HG02885 (cell line): ENCODE results near the gene TSNAX.

Experiments
- ATAC-seq: cut with Tn5 transposase; IDR thresholded peaks from one replicate; pipeline ENCODE4 v1.9.1; 2021; ENCODE audit warnings: mild to moderate bottlenecking; ENCODE audit not compliant: unreplicated experiment, poor library complexity

The TSNAX gene

DNA sequence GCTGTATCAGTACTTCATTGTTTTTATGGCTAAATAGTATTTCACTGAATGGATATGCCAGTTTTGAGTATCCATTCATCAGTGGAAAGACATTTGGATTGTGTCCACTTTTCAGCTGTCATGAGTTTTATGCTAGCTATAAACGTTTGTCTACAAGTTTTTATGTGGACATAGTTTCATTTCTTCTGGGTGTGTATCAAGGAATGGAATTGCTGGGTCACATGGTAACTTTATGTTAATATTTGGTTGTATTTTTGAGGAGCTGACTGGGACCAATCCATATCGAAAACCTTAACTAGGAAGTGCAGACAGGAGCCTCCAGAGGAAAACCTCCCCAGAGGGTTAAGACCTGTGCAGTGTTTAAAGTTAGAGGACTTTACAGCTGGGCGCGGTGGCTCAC lies 66.3 kb downstream of the TSNAX start:
- no peak for ATAC-seq

DNA sequence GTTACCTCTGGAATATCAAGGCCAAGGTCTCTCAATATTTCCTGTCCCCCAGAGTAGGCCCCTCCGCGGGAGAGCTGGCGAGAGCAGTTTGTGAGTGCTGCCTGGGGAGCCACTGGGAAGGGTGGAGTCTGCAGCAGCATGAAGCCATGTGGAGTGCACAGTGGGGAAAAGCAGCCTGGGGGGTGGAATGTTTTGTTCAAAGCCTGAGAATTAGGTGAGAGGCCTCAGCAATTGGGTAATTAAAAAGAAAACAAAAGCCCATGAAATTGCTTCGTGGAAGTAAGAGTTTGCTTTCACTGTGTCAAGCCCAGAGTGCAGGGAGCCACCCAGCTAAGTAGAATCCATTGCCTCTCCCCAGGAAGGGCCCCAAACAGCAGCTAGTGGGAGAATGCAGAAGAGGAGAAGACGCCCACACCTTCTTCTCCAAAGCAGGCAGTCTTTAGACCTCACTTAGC lies 67.9 kb downstream of the TSNAX start:
- no peak for ATAC-seq

DNA sequence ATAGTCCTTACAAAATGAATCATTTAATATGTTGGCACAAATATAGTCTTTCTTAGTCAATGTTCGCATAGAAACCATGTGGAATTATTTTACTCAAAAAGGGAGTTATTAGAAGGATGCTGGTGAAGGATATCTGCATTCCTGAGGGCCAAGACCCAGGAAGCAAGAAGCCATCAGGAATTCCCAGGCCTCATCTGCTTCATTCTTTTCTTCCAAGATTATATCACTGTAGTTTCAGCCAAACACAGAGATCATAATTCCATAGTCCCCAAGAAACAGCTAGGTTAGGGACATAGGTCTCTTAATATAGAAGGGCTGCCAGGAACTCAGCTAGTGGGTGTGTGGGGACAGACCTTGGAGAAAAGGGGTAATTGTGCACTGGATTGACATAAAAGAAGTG lies 69.5 kb downstream of the TSNAX start:
- no peak for ATAC-seq

DNA sequence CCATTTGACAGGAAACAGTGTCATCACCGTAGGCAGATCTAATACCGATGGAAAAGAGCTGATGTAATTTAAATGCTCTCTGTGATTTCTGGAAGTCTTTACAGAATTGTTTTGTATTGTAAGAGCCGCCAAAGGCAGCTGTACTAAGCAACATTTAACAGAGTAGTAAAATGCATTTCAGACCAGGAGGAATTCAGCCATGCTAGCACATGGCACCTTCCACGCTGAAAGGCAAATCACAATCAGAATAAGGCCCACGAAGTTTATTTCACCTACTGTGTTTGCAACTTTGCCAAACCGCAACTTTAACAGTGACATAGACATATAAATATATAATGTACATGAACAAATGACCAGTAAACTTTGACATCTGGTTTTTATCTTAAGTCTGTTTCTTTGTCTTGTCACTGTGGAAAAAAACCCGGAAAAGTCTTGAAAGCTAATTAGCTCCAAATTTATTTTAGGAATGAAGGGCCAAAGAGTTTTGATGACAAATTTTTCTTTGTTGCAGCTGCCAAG lies 72.0 kb downstream of the TSNAX start:
- ATAC-seq = no peak

DNA sequence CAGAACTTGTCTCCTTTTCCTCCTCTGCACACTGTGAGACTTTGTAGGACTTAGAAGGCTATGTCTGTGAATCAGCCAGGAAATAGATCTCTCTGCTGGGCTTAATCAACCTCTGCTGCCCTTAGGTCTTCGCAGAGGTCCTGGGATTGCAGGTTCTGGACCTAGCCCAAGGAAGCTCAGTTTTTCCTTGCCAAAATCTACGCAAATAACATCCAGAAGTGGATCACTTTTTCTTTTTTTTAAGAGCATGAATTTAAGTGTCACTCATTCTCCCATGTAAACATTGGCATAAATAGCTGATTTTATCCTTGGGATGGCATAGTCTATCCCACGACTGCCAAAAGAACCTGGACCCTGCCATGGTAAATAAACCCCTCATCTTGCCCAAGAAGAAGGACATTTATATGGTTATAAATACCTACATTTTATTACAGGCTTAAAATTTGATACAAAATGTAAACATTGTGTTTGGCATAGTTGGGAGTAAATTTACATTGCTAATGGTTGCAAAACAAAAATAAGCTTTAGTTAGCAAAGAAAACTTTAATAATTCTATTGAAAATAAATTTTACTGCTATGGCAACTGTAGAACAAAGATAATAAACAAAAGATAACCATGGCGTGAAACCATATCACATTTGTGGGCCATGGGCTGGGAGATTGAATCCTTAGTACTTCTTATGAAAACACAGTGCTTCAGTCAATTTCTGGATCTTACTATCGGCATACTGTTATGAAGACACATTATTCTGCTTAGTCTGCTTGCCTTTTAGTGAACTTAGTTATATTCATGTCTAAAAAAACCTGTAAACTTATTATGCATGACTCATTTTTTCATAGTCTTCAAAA lies 73.6 kb downstream of the TSNAX start:
- no peak for ATAC-seq

DNA sequence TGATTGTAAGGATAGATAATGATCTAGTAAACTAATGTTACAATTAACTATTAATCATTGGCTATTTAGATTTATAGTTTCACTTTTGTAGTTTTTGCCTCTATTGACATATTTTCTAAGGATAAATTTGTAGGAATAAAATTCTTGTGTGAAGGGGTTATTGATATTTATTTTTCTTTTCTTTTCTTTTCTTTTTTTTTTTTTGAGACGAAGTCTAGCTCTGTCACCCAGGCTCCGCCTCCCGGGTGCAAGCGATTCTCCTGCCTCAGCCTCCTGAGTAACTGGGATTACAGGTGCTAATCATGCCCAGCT lies 74.2 kb downstream of the TSNAX start:
- ATAC-seq = no peak

DNA sequence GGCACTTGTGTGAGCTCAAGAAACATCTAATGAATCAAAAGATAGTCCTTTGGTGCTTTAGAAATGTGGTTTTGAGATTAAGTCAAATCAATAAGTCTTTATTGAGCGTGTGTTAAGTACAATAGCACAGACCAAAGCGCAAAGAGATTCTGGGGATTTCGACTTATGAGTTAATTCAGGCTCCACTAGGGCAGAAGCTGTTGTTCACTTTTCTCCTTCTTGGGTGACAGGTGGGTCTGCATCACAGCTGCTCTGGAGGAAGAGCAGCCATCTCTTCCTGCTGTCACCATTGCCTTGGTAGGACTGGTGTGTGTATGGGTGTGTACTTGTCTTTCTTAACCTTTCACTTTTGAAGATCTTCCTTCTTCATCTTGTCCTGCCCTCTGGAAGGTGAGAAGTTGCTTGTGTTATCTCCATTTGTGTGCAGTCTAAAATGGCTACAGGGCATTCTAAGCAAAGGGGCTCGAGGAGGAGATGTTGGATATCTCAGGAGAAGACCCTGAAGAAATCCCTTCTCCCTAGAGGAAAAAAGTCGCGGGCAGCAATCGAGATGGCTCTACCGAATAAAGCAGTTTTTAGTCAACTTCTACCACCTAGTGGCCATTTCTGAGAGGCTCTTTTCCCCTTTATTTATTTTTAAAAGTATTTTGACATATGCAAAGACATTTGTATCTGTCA lies 75.3 kb downstream of the TSNAX start:
- ATAC-seq = peak; percentile 65

DNA sequence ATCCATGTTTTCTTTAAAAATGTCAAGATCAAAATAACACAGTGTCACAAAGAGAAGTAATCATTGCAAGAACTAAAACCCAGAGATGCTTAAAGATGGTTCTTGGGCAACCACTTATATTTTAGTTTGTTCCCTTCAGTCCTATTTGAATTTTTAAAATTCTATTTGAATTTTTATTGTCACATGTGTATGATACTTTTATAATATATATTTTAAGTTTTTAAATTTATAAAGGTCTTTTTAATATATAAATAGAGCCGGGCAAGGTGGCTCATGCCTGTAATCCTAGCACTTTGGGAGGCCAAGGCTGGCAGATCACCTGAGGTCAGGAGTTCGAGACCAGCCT lies 75.8 kb downstream of the TSNAX start:
- ATAC-seq = no peak

DNA sequence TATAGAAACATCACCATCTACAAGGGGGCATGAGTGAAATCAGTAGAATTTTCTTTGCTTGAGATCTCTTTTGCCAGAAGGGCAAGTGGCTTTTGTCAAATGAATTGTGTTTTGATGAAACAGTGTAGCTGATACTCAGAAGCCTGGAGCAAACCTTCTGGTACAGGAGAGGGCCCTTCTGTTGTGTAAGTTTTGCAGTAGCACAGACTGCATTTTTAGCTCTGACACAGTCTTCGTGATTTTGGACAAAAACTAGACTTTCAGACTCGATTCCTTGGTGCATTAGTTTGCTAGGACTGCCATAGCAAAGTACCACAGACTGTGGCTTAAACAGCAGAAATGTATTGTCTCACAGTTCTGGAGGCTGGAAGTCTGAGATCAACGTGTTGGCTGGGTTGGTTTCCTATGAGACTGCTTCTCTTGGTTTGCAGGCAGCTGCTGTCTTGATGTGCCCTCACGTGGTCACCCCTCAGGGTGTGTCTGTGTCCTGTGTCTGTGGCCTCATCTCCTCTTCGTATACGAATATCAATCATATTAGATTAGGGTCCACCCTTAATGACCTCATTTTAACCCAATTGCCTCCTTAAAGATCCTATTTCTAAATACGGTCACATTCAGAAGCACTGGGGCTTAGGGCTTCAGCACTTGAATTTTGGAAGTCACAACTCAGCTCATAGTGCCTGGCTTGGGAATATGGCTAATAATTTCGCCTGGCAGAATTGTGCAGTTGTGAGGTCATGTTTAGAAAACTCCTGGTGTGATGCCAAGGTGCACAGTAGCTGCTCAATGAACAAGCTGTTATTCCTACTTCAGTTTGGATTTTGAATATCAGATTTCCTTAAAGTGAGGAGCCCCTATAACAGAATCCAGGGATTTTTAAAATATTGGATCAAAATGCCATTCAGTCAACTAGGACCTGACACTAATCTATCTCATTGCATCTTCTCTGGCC lies 77.0 kb downstream of the TSNAX start:
- ATAC-seq = no peak

DNA sequence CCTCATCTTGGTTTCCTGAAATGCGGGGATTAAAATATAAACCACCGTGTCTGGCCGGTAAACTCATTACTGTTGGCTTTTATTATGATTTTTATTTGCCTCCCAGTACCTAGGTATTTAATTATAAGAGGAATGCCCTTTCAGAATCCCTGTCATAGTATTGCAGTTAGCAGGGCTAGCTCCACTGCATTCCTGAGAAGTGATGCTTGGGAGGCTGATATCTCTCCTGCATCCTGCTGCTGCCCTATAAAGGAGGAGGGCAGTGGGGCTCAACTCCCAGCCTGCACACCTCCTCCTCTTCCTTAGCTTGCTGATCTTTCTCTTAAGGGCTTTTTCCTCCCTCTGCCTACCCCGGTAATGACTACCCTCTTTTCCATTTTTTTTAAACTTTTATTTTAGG lies 78.2 kb downstream of the TSNAX start:
- no peak for ATAC-seq

DNA sequence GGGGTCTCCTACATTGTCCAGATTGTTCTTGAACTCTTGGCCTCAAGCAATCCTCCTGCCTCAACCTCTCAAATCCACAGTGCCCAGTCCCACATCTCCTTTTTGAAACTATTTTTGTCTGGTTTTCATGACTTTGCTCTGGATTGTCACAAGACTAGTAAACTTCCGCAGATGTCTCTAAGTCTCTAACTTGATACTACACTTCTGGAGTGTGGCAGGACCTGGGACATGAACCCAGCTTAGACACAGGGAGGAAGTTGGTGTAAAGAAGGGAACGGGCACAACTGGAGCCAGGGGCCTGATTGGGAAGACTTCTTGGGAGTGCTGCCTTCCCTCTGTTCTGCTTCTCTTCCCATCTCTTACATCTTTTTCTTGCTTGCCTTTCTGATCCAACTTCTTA lies 81.9 kb downstream of the TSNAX start:
- ATAC-seq = no peak

DNA sequence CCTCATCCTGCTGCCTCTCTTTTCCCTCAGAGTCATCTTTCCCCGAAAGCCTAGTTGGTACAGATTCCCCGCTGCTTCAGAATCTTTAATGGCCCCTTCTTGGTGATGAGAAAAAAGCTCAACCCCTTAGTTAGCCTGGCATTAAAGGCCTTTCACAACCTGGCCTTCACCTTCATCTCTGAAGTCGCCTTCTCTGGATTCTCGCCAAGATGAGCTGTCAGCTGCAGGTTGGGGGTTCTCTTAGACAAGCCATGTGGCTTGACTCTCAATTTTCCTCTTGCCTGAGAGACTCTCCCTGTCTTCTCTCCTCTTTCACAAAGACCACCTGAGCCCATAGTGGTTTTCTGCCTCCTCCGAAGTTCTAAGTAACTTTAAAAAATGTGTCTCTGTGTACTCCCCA lies 82.6 kb downstream of the TSNAX start:
- ATAC-seq = no peak

DNA sequence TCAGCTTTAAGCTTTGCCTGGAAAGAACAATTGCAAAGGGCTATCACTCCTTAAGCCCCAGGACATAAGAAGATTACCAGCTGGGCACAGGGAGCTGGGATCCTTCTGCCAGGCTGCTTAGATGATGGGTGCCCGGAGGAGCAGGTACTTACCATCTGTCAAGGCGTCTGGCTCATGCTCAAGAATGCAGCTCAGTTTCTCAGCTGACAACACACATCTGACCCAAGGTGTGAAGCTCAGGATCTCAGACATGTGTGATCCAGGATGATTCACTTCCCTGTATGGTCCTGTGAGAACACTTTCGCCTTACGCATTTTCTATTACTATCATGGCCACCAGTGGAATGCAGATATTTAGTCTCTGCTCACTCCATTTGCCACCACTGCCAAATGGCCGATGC lies 83.4 kb downstream of the TSNAX start:
- no peak for ATAC-seq

DNA sequence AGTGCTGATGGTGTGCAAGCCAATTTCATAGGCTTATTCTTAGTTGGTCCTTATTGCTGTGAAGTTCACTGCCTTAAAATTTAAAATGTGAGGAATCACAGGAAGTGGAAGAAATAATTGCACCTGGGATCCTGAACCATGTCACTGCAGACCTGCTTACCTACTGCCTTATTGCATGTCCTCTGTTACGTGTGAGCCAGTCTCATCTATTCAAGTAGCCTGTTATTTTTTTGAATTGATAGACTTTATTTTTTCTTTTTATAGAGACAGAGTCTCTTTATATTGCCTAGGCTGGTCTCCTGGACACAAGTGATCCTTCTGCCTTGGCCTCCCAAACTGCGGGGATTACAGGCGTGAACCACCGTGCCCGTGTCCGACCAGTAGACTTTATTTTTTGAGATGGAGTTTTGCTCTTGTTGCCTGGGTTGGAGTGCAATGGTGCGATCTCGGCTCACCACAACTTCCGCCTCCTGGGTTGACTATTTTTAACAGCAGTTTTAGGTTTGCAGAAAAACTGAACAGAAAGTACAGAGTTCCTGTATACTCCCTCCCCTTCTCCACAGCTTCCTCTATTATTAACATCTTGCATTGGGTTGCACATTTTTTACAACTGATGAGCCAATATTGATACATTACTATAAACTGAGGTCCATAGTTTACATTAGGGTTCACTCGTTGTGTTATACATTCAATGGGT lies 84.1 kb downstream of the TSNAX start:
- ATAC-seq = peak; percentile 98

DNA sequence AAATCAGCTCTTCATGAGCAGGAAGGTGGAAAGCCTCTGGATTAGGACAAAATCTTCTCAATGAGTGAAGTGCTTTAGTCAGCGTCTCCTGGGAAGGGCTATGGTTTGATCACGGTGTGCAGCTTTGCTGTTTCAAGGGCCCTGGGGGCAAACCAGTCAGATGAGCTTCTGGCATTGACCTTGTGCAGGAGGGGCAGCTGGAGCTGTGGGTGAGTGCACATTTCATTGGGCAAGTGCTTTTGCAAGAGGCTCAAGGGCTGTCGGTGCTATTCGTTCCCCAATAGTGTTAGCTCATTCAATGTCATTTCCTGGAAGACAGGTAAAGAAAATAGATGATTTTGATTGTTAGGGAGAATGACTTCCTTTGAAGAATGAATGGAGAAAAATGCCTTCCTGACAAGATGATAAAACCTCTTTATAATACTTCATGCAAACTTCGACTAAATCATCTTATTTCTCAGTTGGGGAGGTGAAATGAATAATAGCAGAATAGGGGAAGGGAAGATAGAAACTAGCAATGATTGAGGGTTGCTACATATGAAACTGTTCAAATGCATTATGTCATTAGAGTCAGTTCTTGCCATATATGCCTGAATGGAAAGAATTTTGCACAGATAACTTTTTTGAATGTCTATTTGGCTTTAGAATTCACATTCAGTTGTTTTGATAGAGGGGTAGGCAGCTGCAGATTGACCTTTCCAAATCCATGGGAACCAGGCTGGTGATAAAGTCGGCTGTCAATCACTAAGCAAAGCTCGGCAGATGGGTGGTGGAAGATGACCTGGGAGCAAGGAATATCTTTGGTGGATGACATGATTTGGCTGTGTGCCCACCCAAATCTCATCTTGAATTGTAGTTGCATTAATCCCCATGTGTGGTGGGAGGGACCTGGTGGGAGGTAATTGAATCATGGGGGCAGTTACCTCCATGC lies 85.2 kb downstream of the TSNAX start:
- ATAC-seq = no peak
